Measurements from ENCODE around the gene RPL37A.

Gene RPL37A

GRCh38 chr2:216507220-216508160 is 8.8 kb downstream of the RPL37A start:
- Histone ChIP-seq H4K20me1 (ENCODE audit: low read depth, low read length) (peaks cover 13% of the 10 kb centered on the region; the same call in 1 of the 2 replicates), H3K36me3 (ENCODE audit: low read length) (peaks cover 18% of the 10 kb centered on the region), H3K9me2 (replicated peaks; ENCODE audit: insufficient read depth, low read length) (no peaks in the 10 kb centered on the region), H3K4me3 (ENCODE audit: insufficient read depth, low read length, poor library complexity, severe bottlenecking) (no peak overlapping the region), H3K79me2 (ENCODE audit: insufficient read depth, low read length) (no peaks in the 10 kb centered on the region), H3K27me3 (ENCODE audit: low read length) (no peaks in the 10 kb centered on the region), H3F3A (ENCODE audit: insufficient read depth) (peaks cover 55% of the 10 kb centered on the region), H3K9ac (ENCODE audit: low read length) (no peak overlapping the region), H2AFZ (ENCODE audit: low read depth, low read length, severe bottlenecking) (no peak overlapping the region), H3K4me2 (ENCODE audit: low read depth, low read length, poor library complexity, severe bottlenecking) (no peak overlapping the region), H3K9me3 (ENCODE audit: insufficient read depth, low read length) (no peaks in the 10 kb centered on the region), H3K27ac (ENCODE audit: low read depth, low read length) (no peak overlapping the region)
- no peak for TF ChIP-seq CTCF (IDR thresholded peaks at IDR 0.05; ENCODE audit: insufficient read depth, low read length, poor library complexity, severe bottlenecking)
- TF ChIP-seq EZH2phosphoT487 (conservative IDR thresholded peaks at IDR 0.05; ENCODE audit: low read length): no peak

- H3K9ac ChIP-seq (ENCODE audit: low read length): no peak overlapping the region
- H3F3A ChIP-seq (ENCODE audit: insufficient read depth): peaks cover 47% of the 10 kb centered on the region
- H3K4me2 ChIP-seq (ENCODE audit: low read depth, low read length, poor library complexity, severe bottlenecking): no peak overlapping the region
- no peak overlapping the region for H2AFZ ChIP-seq (ENCODE audit: low read depth, low read length, severe bottlenecking)
- H3K9me3 ChIP-seq (ENCODE audit: insufficient read depth, low read length): no peaks in the 10 kb centered on the region
- peaks cover 11% of the 10 kb centered on the region; the same call in 1 of the 2 replicates for H3K36me3 ChIP-seq (ENCODE audit: low read length)
- no peaks in the 10 kb centered on the region for H3K9me2 ChIP-seq (replicated peaks; ENCODE audit: insufficient read depth, low read length)
- TF ChIP-seq CTCF (IDR thresholded peaks at IDR 0.05; ENCODE audit: insufficient read depth, low read length, poor library complexity, severe bottlenecking) (no peak), EZH2phosphoT487 (conservative IDR thresholded peaks at IDR 0.05; ENCODE audit: low read length) (no peak)
- no peaks in the 10 kb centered on the region for H3K27me3 ChIP-seq (ENCODE audit: low read length)
- H3K79me2 ChIP-seq (ENCODE audit: insufficient read depth, low read length): no peaks in the 10 kb centered on the region
- peaks cover 5% of the 10 kb centered on the region; the same call in 1 of the 2 replicates for H4K20me1 ChIP-seq (ENCODE audit: low read depth, low read length)
- H3K4me3 ChIP-seq (ENCODE audit: insufficient read depth, low read length, poor library complexity, severe bottlenecking): no peak overlapping the region
- no peak overlapping the region for H3K27ac ChIP-seq (ENCODE audit: low read depth, low read length)
Measured at GRCh38 chr2:216508229-216508628, 9.6 kb downstream of the RPL37A start.

- H3K9ac ChIP-seq (ENCODE audit: low read length): no peak overlapping the region
- 0 out of 2 replicates have a peak, but pooled peaks cover 5% of the 10 kb centered on the region for H3F3A ChIP-seq (ENCODE audit: insufficient read depth)
- H3K9me3 ChIP-seq (ENCODE audit: insufficient read depth, low read length): no peaks in the 10 kb centered on the region
- H4K20me1 ChIP-seq (ENCODE audit: low read depth, low read length): no peaks in the 10 kb centered on the region
- H2AFZ ChIP-seq (ENCODE audit: low read depth, low read length, severe bottlenecking): no peak overlapping the region
- no peaks in the 10 kb centered on the region for H3K27me3 ChIP-seq (ENCODE audit: low read length)
- peak; percentile 47 for TF ChIP-seq CTCF (IDR thresholded peaks at IDR 0.05; ENCODE audit: insufficient read depth, low read length, poor library complexity, severe bottlenecking)
- TF ChIP-seq EZH2phosphoT487 (conservative IDR thresholded peaks at IDR 0.05; ENCODE audit: low read length): no peak
- no peak overlapping the region for H3K4me3 ChIP-seq (ENCODE audit: insufficient read depth, low read length, poor library complexity, severe bottlenecking)
- H3K79me2 ChIP-seq (ENCODE audit: insufficient read depth, low read length): no peaks in the 10 kb centered on the region
- no peak overlapping the region for H3K4me2 ChIP-seq (ENCODE audit: low read depth, low read length, poor library complexity, severe bottlenecking)
- no peak overlapping the region for H3K27ac ChIP-seq (ENCODE audit: low read depth, low read length)
- H3K36me3 ChIP-seq (ENCODE audit: low read length): no peaks in the 10 kb centered on the region
- no peaks in the 10 kb centered on the region for H3K9me2 ChIP-seq (replicated peaks; ENCODE audit: insufficient read depth, low read length)
Measured at GRCh38 chr2:216516730-216517350, 18.2 kb downstream of the RPL37A start.
